Transverse colon (tissue), 3 donors: ENCODE results near the gene REC8.

Source experiments
- POLR2A ChIP-seq: fragments of 450-650 bp; IDR thresholded peaks from one replicate; pipeline ENCODE4 v1.6.1; 2016; ENCODE audit warnings: antibody characterized with exemption, mild to moderate bottlenecking, moderate library complexity
- TF ChIP-seq, protein P1 (sequence below), 5 experiments: fragments of 200-600 bp in 3 of 5; fragments of 450-650 bp in 2 of 5; sonication (generic) in 3 of 5; IDR thresholded peaks; 1 replicate in 2 of 5; 2 replicates in 3 of 5; pipeline ENCODE4 v1.5.1; 2016 to 2017; ENCODE audit warnings: antibody characterized with exemption in 5 of 5, inconsistent platforms in 3 of 5, mild to moderate bottlenecking in 2 of 5, moderate library complexity in 1 of 5

DNA sequence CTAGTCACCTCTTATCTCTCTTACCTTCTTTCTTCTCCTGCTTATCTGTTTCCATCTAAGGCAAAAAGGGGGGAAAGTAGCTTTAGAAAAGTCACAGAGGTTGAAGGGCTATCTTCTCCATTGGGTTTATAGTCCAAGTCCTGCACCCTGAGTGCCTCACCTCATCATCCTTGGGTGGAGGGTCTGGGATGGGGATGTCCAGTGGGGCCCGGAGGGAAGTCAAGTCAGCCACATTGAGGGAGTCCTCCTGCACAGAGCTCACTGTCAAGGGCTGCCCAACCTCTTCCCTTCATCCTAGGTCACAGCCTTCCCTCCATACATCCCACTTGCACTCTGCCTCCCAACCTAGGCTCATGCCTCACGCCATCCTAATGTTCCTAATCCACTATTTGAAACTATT, 26.7 kb upstream of the REC8 start:
- TF ChIP-seq, protein P1, sequence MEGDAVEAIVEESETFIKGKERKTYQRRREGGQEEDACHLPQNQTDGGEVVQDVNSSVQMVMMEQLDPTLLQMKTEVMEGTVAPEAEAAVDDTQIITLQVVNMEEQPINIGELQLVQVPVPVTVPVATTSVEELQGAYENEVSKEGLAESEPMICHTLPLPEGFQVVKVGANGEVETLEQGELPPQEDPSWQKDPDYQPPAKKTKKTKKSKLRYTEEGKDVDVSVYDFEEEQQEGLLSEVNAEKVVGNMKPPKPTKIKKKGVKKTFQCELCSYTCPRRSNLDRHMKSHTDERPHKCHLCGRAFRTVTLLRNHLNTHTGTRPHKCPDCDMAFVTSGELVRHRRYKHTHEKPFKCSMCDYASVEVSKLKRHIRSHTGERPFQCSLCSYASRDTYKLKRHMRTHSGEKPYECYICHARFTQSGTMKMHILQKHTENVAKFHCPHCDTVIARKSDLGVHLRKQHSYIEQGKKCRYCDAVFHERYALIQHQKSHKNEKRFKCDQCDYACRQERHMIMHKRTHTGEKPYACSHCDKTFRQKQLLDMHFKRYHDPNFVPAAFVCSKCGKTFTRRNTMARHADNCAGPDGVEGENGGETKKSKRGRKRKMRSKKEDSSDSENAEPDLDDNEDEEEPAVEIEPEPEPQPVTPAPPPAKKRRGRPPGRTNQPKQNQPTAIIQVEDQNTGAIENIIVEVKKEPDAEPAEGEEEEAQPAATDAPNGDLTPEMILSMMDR (IDR thresholded peaks at IDR 0.05), result no peak
- TF ChIP-seq POLR2A, result no peak
